ENCODE data around the gene CMC2. TPM values are rescaled to one million over a fixed set of nuclear protein-coding genes. Genes with fewer than 3 reads are reported as not detected.

The CMC2 gene
- total and polyA plus RNA-seq, 2 of the 13 experiments (the other 11 are each of a cell fraction or from before 2014, with no cell fraction given), result 116 to 129 TPM

GRCh38 chr16:80991792-80992430 lies 14.8 kb downstream of the CMC2 start:
- H3K27ac ChIP-seq (ENCODE audit: extremely low read length, insufficient read depth, low read length), result peak overlapping the region; percentile 65
- peaks cover 78% of the 10 kb centered on the region for H3K4me1 ChIP-seq (ENCODE audit: insufficient read depth, low read length)
- in situ Hi-C loops (cut with HindIII; ENCODE audit: extremely low pct_ligation_motif_present, low pct_unique_long_range_greater_than_20kb), result no loop called here
- peak; percentile 82 for ATAC-seq
- H3K36me3 ChIP-seq (replicated peaks in 1 of 2; ENCODE audit: control insufficient read depth in 1 of 2, insufficient read depth in 2 of 2, low read length in 2 of 2), result no peaks in the 10 kb centered on the region; a peak in 2 of 5 replicates
- WGBS (ENCODE audit: low lambda C conversion rate), result 12% methylated on average over 6 of the region's 6 CpGs
- ChIA-PET CTCF (ENCODE audit: low intra/inter-chr PET ratio, low total read pairs) (no interaction called here), POLR2A (no interaction called here)
- DNase-seq (ENCODE audit: low spot score), result peak; percentile 73
- intact Hi-C loops (cut with micrococcal nuclease; ENCODE audit: unreplicated experiment), result loop anchor here (1.0 kb wide), 1 partner anchor 84 kb away; no protein-coding TSS in a partner anchor
- no TSS peak for BruUV-seq (replicated peaks)
- H3K79me2 ChIP-seq (ENCODE audit: insufficient read depth, low read length), result peaks cover 94% of the 10 kb centered on the region
- no peaks in the 10 kb centered on the region for H3K27me3 ChIP-seq (ENCODE audit: control insufficient read depth in 1 of 2, insufficient read depth in 2 of 2, low read length in 2 of 2)
- peak overlapping the region in 1 of 3 experiments; percentile 13; a peak in 1 of 6 replicates for H3K4me3 ChIP-seq (replicated peaks in 1 of 3; ENCODE audit: insufficient read depth in 1 of 3, low read depth in 2 of 3, low read length in 3 of 3)
- peak overlapping the region; percentile 67 for H3K4me2 ChIP-seq (ENCODE audit: low read depth, low read length)
- peak; percentile 67 for FAIRE-seq
- H4K20me1 ChIP-seq (ENCODE audit: insufficient read depth, low read length), result no peaks in the 10 kb centered on the region
- no peaks in the 10 kb centered on the region for H3K9me3 ChIP-seq (ENCODE audit: low read length)
- peak overlapping the region; percentile 11; the same call in 1 of the 2 replicates for H3K9ac ChIP-seq (ENCODE audit: insufficient read depth, low read depth, low read length)
- no peak overlapping the region for H2AFZ ChIP-seq (ENCODE audit: low read length)
- TF ChIP-seq ZIK1 (CRISPR knock-in tag; IDR thresholded peaks at IDR 0.05; ENCODE audit: borderline replicate concordance, low read depth), result no peak
- TF ChIP-seq ATF2 (CRISPR knock-in tag; IDR thresholded peaks at IDR 0.05), result no peak
- TF ChIP-seq SUZ12 (IDR thresholded peaks at IDR 0.05; ENCODE audit: low read depth, low read length), result no peak
- no peak for TF ChIP-seq GMEB2 (CRISPR knock-in tag; IDR thresholded peaks at IDR 0.05; ENCODE audit: low read depth)
- peak; percentile 82 for TF ChIP-seq PAXIP1 (CRISPR knock-in tag; conservative IDR thresholded peaks at IDR 0.05)
- peak; percentile 38; the same call in 1 of the 2 replicates for TF ChIP-seq TARDBP (CRISPR knock-in tag; IDR thresholded peaks at IDR 0.05)
- no peak for TF ChIP-seq SOX6 (IDR thresholded peaks at IDR 0.05)
- TF ChIP-seq SOX6 (CRISPR knock-in tag; IDR thresholded peaks at IDR 0.05), result peak; percentile 61
- TF ChIP-seq ZNF510 (CRISPR knock-in tag; IDR thresholded peaks at IDR 0.05; ENCODE audit: low read depth), result no peak
- no peak for TF ChIP-seq DNMT3B (CRISPR knock-in tag; conservative IDR thresholded peaks at IDR 0.05)
- TF ChIP-seq FOXO4 (CRISPR knock-in tag; conservative IDR thresholded peaks at IDR 0.05), result no peak
- peak; percentile 39; the same call in 1 of the 2 replicates for TF ChIP-seq HOXA5 (CRISPR knock-in tag; IDR thresholded peaks at IDR 0.05)
- TF ChIP-seq HNRNPL (IDR thresholded peaks at IDR 0.05; ENCODE audit: low read depth, low read length), result no peak
